Measurements from ENCODE around the gene EXTL2. TPM values are rescaled to one million over a fixed set of nuclear protein-coding genes. Genes with fewer than 3 reads are reported as not detected.
A peak's percentile ranks its signal among the peaks of the same experiment; 100 is the strongest.

Gene EXTL2
- total and polyA plus RNA-seq, 9 of the 15 experiments (the other 6 are each of a cell fraction or from before 2014, with no cell fraction given) = 8.5 to 40.7 (median 26.0) TPM

- Histone ChIP-seq H3K4me3 (no peak overlapping the region), H4K20me1 (replicated peaks; ENCODE audit: control insufficient read depth, insufficient read depth, low read length) (no peaks in the 10 kb centered on the region), H3K27ac (ENCODE audit: extremely low read depth, low read depth, low read length) (no peak overlapping the region), H3K4me1 (replicated peaks in 1 of 2; ENCODE audit: control insufficient read depth in 2 of 2, insufficient read depth in 2 of 2, low read length in 2 of 2) (no peaks in the 10 kb centered on the region), H3K9me3 (replicated peaks; ENCODE audit: control insufficient read depth, insufficient read depth, low read depth, low read length) (no peaks in the 10 kb centered on the region), H3K9ac (ENCODE audit: insufficient read depth in 1 of 2, low read depth in 2 of 2, low read length in 2 of 2) (no peak overlapping the region), H3K79me2 (ENCODE audit: control insufficient read depth, insufficient read depth, low read length) (no peaks in the 10 kb centered on the region), H3K4me2 (ENCODE audit: insufficient read depth, low read length) (no peak overlapping the region), H3K27me3 (ENCODE audit: control insufficient read depth in 2 of 2, insufficient read depth in 2 of 2, low read length in 2 of 2) (no peaks in the 10 kb centered on the region), H2AFZ (ENCODE audit: low read depth, low read length) (no peak overlapping the region), H3K9me1 (ENCODE audit: control insufficient read depth, insufficient read depth, low read length) (no peaks in the 10 kb centered on the region), H3K36me3 (ENCODE audit: control insufficient read depth, insufficient read depth, low read length) (peaks cover 50% of the 10 kb centered on the region; the same call in 2 of the 3 replicates)
- intact Hi-C loops (cut with micrococcal nuclease) (loop anchor here (5.0 kb wide), 1 partner anchor 209 kb away; no protein-coding TSS in a partner anchor), in situ Hi-C loops (cut with MboI) (no loop called here)
- FAIRE-seq (no peak), DNase-seq (ENCODE audit: extremely low read depth in 1 of 4, low spot score in 3 of 4) (peak; percentile 8 to 31 (median 18)), ATAC-seq (peak; percentile 82)
- CTCF ChIA-PET (ENCODE audit: low intra/inter-chr PET ratio) = no interaction called here
- BruUV-seq (replicated peaks) = no TSS peak
- WGBS (ENCODE audit: insufficient coverage, low coverage, missing lambda C conversion rate) = 74% methylated on average over 3 of the region's 3 CpGs
- TF ChIP-seq NBN (IDR thresholded peaks at IDR 0.05; ENCODE audit: low read depth) = no peak
- no peak for TF ChIP-seq TEAD4 (IDR thresholded peaks at IDR 0.05; ENCODE audit: low read length)
- TF ChIP-seq TEAD4 (CRISPR knock-in tag; IDR thresholded peaks at IDR 0.05; ENCODE audit: borderline replicate concordance) = no peak
- no peak for TF ChIP-seq HINFP (tag; conservative IDR thresholded peaks at IDR 0.05; ENCODE audit: low read depth)
- no peak for TF ChIP-seq ARNT (IDR thresholded peaks at IDR 0.05)
- peak in 2 of 3 experiments; percentile 7 to 29; a peak in 2 of 6 replicates for TF ChIP-seq CTCF (IDR thresholded peaks at IDR 0.05 in 2 of 3, conservative IDR thresholded peaks at IDR 0.05 in 1 of 3; ENCODE audit: insufficient read depth in 2 of 3, low read depth in 1 of 3, low read length in 3 of 3)
- no peak for TF ChIP-seq RBFOX2 (IDR thresholded peaks at IDR 0.05; ENCODE audit: low read depth, low read length)
- TF ChIP-seq GATAD2A (IDR thresholded peaks at IDR 0.05) = no peak
- no peak for TF ChIP-seq RBM34 (IDR thresholded peaks at IDR 0.05; ENCODE audit: borderline replicate concordance, insufficient read depth, low read length)
- no peak for TF ChIP-seq PTRF (tag; IDR thresholded peaks at IDR 0.05)
- POLR2A ChIA-PET = no interaction called here
Measured at GRCh38 chr1:100928128-100928527, 33.5 kb upstream of the EXTL2 start.
